Transverse colon (tissue), 4 donors: ENCODE data around the gene CCDC50. TPM values are rescaled to one million over a fixed set of nuclear protein-coding genes. Genes with fewer than 3 reads are reported as not detected.

Source experiments
- DNase-seq: peaks from one replicate; pipeline ENCODE4 v3.0.0-alpha.2; 2019
- H3K27ac ChIP-seq, 4 donors: fragments of 200-600 bp; sonication (generic); 2 replicates each; pipeline ENCODE4 v1.5.1; 2016 to 2018; ENCODE audit warnings: inconsistent platforms in 4 of 4
- H3K27me3 ChIP-seq: fragments of 200-600 bp; sonication (generic); 2 replicates; pipeline ENCODE4 v1.5.1; 2017; ENCODE audit warnings: inconsistent platforms
- H3K36me3 ChIP-seq, 4 donors: fragments of 200-600 bp; sonication (generic); 2 replicates each; pipeline ENCODE4 v1.5.1; 2017 to 2019; ENCODE audit warnings: inconsistent platforms in 4 of 4
- H3K4me1 ChIP-seq, 4 donors: fragments of 200-600 bp; sonication (generic); 2 replicates each; pipeline ENCODE4 v1.5.1; 2017 to 2020; ENCODE audit warnings: inconsistent platforms in 4 of 4
- H3K4me3 ChIP-seq, 4 donors: fragments of 200-600 bp; sonication (generic); 1 replicate in 1 of 4; 2 replicates in 3 of 4; pipeline versions ENCODE4 v1.5.1 to v1.6.1; 2017 to 2019; ENCODE audit warnings: inconsistent platforms in 4 of 4
- H3K9me3 ChIP-seq, 2 donors: fragments of 200-600 bp; sonication (generic); 2 replicates each; pipeline ENCODE4 v1.5.1; 2017 to 2019; ENCODE audit warnings: inconsistent platforms in 2 of 2
- EP300 ChIP-seq: sonication (generic); formaldehyde crosslinking; IDR thresholded peaks from one replicate; pipeline ENCODE4 v1.6.1; 2017; ENCODE audit warnings: antibody characterized with exemption, low read depth
- POLR2A ChIP-seq: fragments of 450-650 bp; IDR thresholded peaks from one replicate; pipeline ENCODE4 v1.6.1; 2016; ENCODE audit warnings: antibody characterized with exemption, mild to moderate bottlenecking, moderate library complexity
- POLR2AphosphoS5 ChIP-seq, 3 donors: sonication (generic); formaldehyde crosslinking; IDR thresholded peaks; one replicate each; pipeline ENCODE4 v1.6.1; 2016; ENCODE audit warnings: antibody characterized with exemption in 3 of 3
- WGBS, 2 donors: methylation state at CpG; one replicate each; pipeline ENCODE4 v1.1.5; 2018; ENCODE audit warnings: low coverage in 1 of 2; 5-methylcytosine and 5-hydroxymethylcytosine counted together
- in situ Hi-C, 4 donors: fragments of 200-750 bp; cut with MboI; loops; one replicate each; pipeline versions ENCODE4 v1.15.0 to v1.15.1; 2017; ENCODE audit warnings: low sequenced_read_pairs in 3 of 4, low pct_ligation_motif_present in 1 of 4, low pct_unique_long_range_greater_than_20kb in 1 of 4
- intact Hi-C: fragments of 100-400 bp; cut with DNase I; formaldehyde crosslinking; loops from one replicate; pipeline ENCODE4 v1.15.1; 2023; ENCODE audit warnings: low total_unique reads
- total RNA-seq, 4 donors: library from RNA; depleted of rRNA; stranded (reverse); fragments of >200 nt; gene quantifications; one replicate each; pipeline ENCODE4 v1.1.0, GENCODE V29; 2016
- TF ChIP-seq, protein P1 (sequence below), 5 experiments: fragments of 200-600 bp in 3 of 5; fragments of 450-650 bp in 2 of 5; sonication (generic) in 3 of 5; IDR thresholded peaks; 1 replicate in 2 of 5; 2 replicates in 3 of 5; pipeline ENCODE4 v1.5.1; 2016 to 2017; ENCODE audit warnings: antibody characterized with exemption in 5 of 5, inconsistent platforms in 3 of 5, mild to moderate bottlenecking in 2 of 5, moderate library complexity in 1 of 5

The CCDC50 gene
- total RNA-seq, 4 donors from 2014 or later, result 61.3 to 78.0 (median 69.5) TPM

DNA sequence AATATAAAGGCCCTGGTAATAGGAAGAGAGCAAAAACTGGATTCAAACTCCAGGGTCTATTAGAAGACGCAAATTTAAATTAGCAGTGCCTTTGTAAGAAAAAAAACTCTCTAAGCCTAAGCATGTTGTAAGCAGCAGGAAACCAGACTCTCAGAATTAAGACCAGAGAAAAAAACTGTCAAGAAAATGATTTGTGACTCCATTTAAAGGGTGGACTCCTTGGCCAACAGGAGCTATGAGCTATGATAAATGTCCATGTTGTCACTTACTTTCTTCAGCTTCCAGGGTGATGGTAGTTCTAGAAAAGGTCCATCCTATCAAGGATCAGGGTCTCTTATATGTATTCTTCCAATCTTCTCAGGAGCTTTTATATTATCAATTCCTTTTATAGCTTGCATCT lies 34.9 kb upstream of the CCDC50 start:
- intact Hi-C loops (no loop called here), in situ Hi-C loops (no loop called here)
- no peak overlapping the region for H3K27ac ChIP-seq
- no peak overlapping the region for H3K4me3 ChIP-seq
- no peaks in the 10 kb centered on the region for H3K36me3 ChIP-seq
- no peaks in the 10 kb centered on the region for H3K4me1 ChIP-seq
- 90 to 100% methylated on average over 1 of the region's 1 CpG for WGBS, 2 donors
- H3K9me3 ChIP-seq, result no peaks in the 10 kb centered on the region
- TF ChIP-seq EP300 (no peak), POLR2AphosphoS5 (IDR thresholded peaks at IDR 0.05) (no peak), POLR2A (no peak)
- TF ChIP-seq, protein P1, sequence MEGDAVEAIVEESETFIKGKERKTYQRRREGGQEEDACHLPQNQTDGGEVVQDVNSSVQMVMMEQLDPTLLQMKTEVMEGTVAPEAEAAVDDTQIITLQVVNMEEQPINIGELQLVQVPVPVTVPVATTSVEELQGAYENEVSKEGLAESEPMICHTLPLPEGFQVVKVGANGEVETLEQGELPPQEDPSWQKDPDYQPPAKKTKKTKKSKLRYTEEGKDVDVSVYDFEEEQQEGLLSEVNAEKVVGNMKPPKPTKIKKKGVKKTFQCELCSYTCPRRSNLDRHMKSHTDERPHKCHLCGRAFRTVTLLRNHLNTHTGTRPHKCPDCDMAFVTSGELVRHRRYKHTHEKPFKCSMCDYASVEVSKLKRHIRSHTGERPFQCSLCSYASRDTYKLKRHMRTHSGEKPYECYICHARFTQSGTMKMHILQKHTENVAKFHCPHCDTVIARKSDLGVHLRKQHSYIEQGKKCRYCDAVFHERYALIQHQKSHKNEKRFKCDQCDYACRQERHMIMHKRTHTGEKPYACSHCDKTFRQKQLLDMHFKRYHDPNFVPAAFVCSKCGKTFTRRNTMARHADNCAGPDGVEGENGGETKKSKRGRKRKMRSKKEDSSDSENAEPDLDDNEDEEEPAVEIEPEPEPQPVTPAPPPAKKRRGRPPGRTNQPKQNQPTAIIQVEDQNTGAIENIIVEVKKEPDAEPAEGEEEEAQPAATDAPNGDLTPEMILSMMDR (IDR thresholded peaks at IDR 0.05), result no peak
- DNase-seq, result no peak
- H3K27me3 ChIP-seq, result no peaks in the 10 kb centered on the region

DNA sequence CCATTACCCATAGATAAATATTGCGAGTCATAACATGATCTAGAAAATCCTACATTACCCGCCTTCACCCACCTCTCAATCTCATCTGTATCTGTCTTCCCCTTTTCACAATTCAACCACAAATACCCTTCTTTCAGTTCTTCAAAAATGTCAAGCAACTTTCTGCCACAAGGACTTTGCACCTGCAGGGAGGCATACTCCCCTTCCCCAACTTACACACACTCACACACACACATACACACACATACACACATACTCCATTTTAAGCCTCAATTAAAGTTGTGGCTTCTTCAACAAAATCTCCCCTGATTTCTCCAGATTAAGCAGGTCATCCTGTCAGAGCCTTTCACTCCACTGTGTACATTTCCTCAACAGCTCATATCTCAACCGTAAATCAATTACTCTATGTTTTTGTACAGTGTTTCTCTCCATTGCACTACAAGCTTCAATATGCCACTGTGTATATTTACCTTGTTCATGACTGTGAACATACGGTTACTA lies 33.1 kb upstream of the CCDC50 start:
- H3K4me3 ChIP-seq, result no peak overlapping the region
- DNase-seq, result peak; percentile 17
- TF ChIP-seq POLR2A, result no peak
- TF ChIP-seq, protein P1 (IDR thresholded peaks at IDR 0.05), result no peak
- no peak for TF ChIP-seq EP300
- no peak for TF ChIP-seq POLR2AphosphoS5 (IDR thresholded peaks at IDR 0.05)
- in situ Hi-C loops, result no loop called here
- H3K9me3 ChIP-seq, result no peaks in the 10 kb centered on the region
- no peaks in the 10 kb centered on the region for H3K4me1 ChIP-seq
- H3K27ac ChIP-seq, result no peak overlapping the region
- intact Hi-C loops, result no loop called here
- no peaks in the 10 kb centered on the region for H3K27me3 ChIP-seq
- no peaks in the 10 kb centered on the region for H3K36me3 ChIP-seq
- WGBS, 2 donors, result 45 to 49% methylated on average over 4 of the region's 4 CpGs

DNA sequence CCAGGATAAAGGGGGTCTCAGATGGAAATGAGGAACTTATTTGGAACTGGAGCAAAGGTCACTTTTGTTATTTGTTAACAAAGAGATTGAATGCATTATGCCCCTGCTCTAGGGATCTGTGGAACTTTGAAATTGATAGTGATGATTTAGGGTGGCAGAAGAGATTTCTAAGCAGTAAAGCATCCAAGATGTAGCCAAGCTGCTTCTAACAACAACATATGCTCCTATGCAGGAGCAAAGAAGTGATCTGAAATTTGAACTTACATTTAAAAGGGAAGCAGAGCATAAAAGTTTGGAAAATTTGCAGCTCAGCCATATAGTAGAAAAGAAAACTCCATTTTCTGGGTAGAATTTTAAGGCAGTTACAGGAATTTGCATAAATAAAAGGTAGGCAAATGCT lies 30.3 kb upstream of the CCDC50 start:
- Histone ChIP-seq H3K9me3 (no peaks in the 10 kb centered on the region), H3K4me1 (peaks cover 0 to 6% (median 3%) of the 10 kb centered on the region in 4 donors), H3K27me3 (no peaks in the 10 kb centered on the region), H3K4me3 (no peak overlapping the region), H3K36me3 (no peaks in the 10 kb centered on the region), H3K27ac (no peak overlapping the region)
- DNase-seq, result no peak
- intact Hi-C loops, result no loop called here
- TF ChIP-seq POLR2A (no peak), POLR2AphosphoS5 (IDR thresholded peaks at IDR 0.05) (no peak), EP300 (no peak)
- TF ChIP-seq, protein P1 (IDR thresholded peaks at IDR 0.05), result no peak
- in situ Hi-C loops, result no loop called here

DNA sequence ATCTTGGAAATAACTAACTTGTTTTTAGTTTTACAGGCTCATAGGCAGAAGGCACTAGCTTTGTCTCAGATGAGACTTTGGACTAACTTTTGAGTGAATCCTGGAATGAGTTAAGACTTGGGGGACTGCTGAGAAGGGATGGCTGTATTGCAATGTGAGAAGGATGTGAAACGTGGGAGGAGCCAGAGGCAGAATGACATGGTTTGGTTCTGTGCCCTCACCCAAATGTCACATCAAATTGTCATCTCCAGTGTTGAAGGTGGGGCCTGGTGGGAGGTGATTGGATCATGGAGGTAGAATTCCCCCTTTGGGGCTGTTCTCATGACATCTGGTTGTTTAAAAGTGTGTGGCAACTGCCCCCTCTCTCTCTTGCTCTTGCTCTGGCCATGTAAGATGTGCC lies 28.8 kb upstream of the CCDC50 start:
- H3K4me1 ChIP-seq, result peaks cover 0 to 6% (median 3%) of the 10 kb centered on the region in 4 donors
- H3K27me3 ChIP-seq, result no peaks in the 10 kb centered on the region
- WGBS, 2 donors, result 48 to 57% methylated on average over 1 of the region's 1 CpG
- TF ChIP-seq POLR2A (no peak), POLR2AphosphoS5 (IDR thresholded peaks at IDR 0.05) (no peak), EP300 (no peak)
- TF ChIP-seq, protein P1 (IDR thresholded peaks at IDR 0.05), result no peak
- DNase-seq, result no peak
- intact Hi-C loops (no loop called here), in situ Hi-C loops (no loop called here)
- H3K27ac ChIP-seq, result no peak overlapping the region
- H3K9me3 ChIP-seq, result no peaks in the 10 kb centered on the region
- H3K36me3 ChIP-seq, result no peaks in the 10 kb centered on the region
- H3K4me3 ChIP-seq, result no peak overlapping the region
